B cell (primary cell): ENCODE data around the gene KCND3. TPM values are rescaled to one million over a fixed set of nuclear protein-coding genes. Genes with fewer than 3 reads are reported as not detected.

ENCODE experiments used
- ATAC-seq: fragments of 200-7000 bp; cut with Tn5 transposase; one replicate; pipeline ENCODE4 v1.10.0; 2021; ENCODE audit warnings: low read depth, mild to moderate bottlenecking, moderate number of reproducible peaks, moderate library complexity
- CTCF ChIA-PET: fragments of 350-600 bp; sonication (Branson Sonifier 250); formaldehyde crosslinking; loops from one replicate; lab custom pipeline; 2021; ENCODE audit warnings: antibody characterized with exemption, inconsistent platforms; lab: Charles Lee
- POLR2A ChIA-PET: fragments of 350-600 bp; sonication (Branson Sonifier 250); formaldehyde crosslinking; loops from one replicate; lab custom pipeline; 2021; ENCODE audit warnings: antibody characterized with exemption; lab: Charles Lee
- DNase-seq: peaks from one replicate; pipeline ENCODE4 v3.0.0; 2013
- H2AFZ ChIP-seq: 2 replicates; pipeline ENCODE4 v1.6.1; 2012; ENCODE audit warnings: mild to moderate bottlenecking, low read depth, low read length; ENCODE audit not compliant: insufficient read depth, poor library complexity, severe bottlenecking
- H3K27ac ChIP-seq, 2 donors: 1 replicate in 1 of 2; 2 replicates in 1 of 2; pipeline ENCODE4 v1.5.1; 2012 to 2013; ENCODE audit warnings: low read length in 2 of 2, mild to moderate bottlenecking in 2 of 2, moderate library complexity in 1 of 2
- H3K27me3 ChIP-seq, 4 experiments: fragments of 200-600 bp in 1 of 4; sonication (generic) in 1 of 4; replicated peaks in 1 of 4; 1 replicate in 2 of 4; 2 replicates in 2 of 4; pipeline versions ENCODE4 v1.6.1 to v1.7.0; 2013 to 2016; ENCODE audit warnings: low read length in 3 of 4, mild to moderate bottlenecking in 2 of 4, mixed read lengths in 1 of 4, moderate library complexity in 1 of 4; ENCODE audit not compliant: insufficient read depth in 4 of 4, control insufficient read depth in 3 of 4; ENCODE audit errors: control extremely low read depth in 1 of 4
- H3K36me3 ChIP-seq, 2 experiments: replicated peaks in 1 of 2; 1 replicate in 1 of 2; 2 replicates in 1 of 2; pipeline versions ENCODE4 v1.6.1 to v1.7.1; 2013; ENCODE audit warnings: low read length in 1 of 2; ENCODE audit not compliant: insufficient read depth in 2 of 2, control insufficient read depth in 1 of 2; ENCODE audit errors: control extremely low read depth in 1 of 2, extremely low read depth in 1 of 2
- H3K4me1 ChIP-seq, 2 donors: fragments of 200-600 bp in 1 of 2; sonication (generic) in 1 of 2; 1 replicate in 1 of 2; 2 replicates in 1 of 2; pipeline versions ENCODE4 v1.5.1 to v1.6.1; 2013 to 2017; ENCODE audit warnings: low read length in 2 of 2; ENCODE audit not compliant: control insufficient read depth in 2 of 2, insufficient read depth in 2 of 2
- H3K4me2 ChIP-seq: replicated peaks from 2 replicates; pipeline ENCODE3; 2012; ENCODE audit warnings: mild to moderate bottlenecking, low read depth, low read length; ENCODE audit not compliant: poor library complexity, severe bottlenecking
- H3K4me3 ChIP-seq, 5 experiments: fragments of 200-600 bp in 1 of 5; sonication (generic) in 1 of 5; 1 replicate in 3 of 5; 2 replicates in 2 of 5; pipeline versions ENCODE4 v1.5.1 to v1.7.0; 2011 to 2016; ENCODE audit warnings: low read length in 4 of 5, mild to moderate bottlenecking in 4 of 5, low read depth in 2 of 5, control low read depth in 1 of 5, moderate library complexity in 1 of 5; ENCODE audit not compliant: insufficient read depth in 1 of 5; ENCODE audit errors: control extremely low read depth in 1 of 5, extremely low read depth in 1 of 5
- H3K79me2 ChIP-seq: fragments of 200-600 bp; sonication (generic); one replicate; pipeline ENCODE4 v1.6.0; 2016; ENCODE audit warnings: low read length; ENCODE audit not compliant: control insufficient read depth, insufficient read depth
- H3K9ac ChIP-seq: fragments of 200-600 bp; sonication (generic); 2 replicates; pipeline ENCODE4 v1.6.1; 2017; ENCODE audit warnings: mild to moderate bottlenecking, low read length, moderate library complexity
- H3K9me3 ChIP-seq, 3 donors: one replicate each; pipeline versions ENCODE4 v1.6.1 to v1.7.1; 2013; ENCODE audit warnings: low read length in 2 of 3; ENCODE audit not compliant: control insufficient read depth in 2 of 3, insufficient read depth in 1 of 3; ENCODE audit errors: control extremely low read depth in 1 of 3
- H4K20me1 ChIP-seq: 2 replicates; pipeline ENCODE4 v1.6.0; 2012; ENCODE audit warnings: mild to moderate bottlenecking, low read length; ENCODE audit not compliant: insufficient read depth, control insufficient read depth, poor library complexity, severe bottlenecking
- H3K27ac Mint-ChIP-seq: one replicate; pipeline ENCODE4 v1.8.0; 2021; ENCODE audit warnings: mixed read lengths
- H3K27me3 Mint-ChIP-seq: one replicate; pipeline ENCODE4 v1.8.0; 2021; ENCODE audit warnings: mixed read lengths
- H3K4me1 Mint-ChIP-seq: one replicate; pipeline ENCODE4 v1.8.0; 2021; ENCODE audit warnings: mixed read lengths
- H3K4me3 Mint-ChIP-seq: one replicate; pipeline ENCODE4 v1.8.0; 2021; ENCODE audit warnings: mixed read lengths
- H3K9me3 Mint-ChIP-seq: one replicate; pipeline ENCODE4 v1.8.0; 2022; ENCODE audit warnings: mixed read lengths; ENCODE audit not compliant: insufficient read depth
- CTCF ChIP-seq: fragments of 200-600 bp; IDR thresholded peaks from one replicate; pipeline ENCODE4 v1.8.0; 2022; ENCODE audit warnings: antibody characterized with exemption, mild to moderate bottlenecking
- EZH2 ChIP-seq: IDR thresholded peaks from 2 replicates; pipeline ENCODE4 v1.6.1; 2012; ENCODE audit warnings: borderline replicate concordance, low read depth, mild to moderate bottlenecking, moderate library complexity, low read length; ENCODE audit not compliant: insufficient read depth, poor library complexity, severe bottlenecking
- WGBS: methylation state at CpG from one replicate; pipeline ENCODE4 v1.1.5; 2013; ENCODE audit warnings: missing lambda C conversion rate; ENCODE audit not compliant: insufficient coverage; 5-methylcytosine and 5-hydroxymethylcytosine counted together
- intact Hi-C: fragments of 100-400 bp; cut with micrococcal nuclease; formaldehyde crosslinking; loops from one replicate; pipeline ENCODE4 v1.10.0; 2022
- polyA plus RNA-seq: library from polyadenylated mRNA; depleted of rRNA; stranded (reverse); fragments of >200 nt; gene quantifications from 2 replicates; pipeline ENCODE4 v1.2.3, GENCODE V29; 2012
- total RNA-seq, 2 donors: library from RNA; stranded (reverse); fragments of 120-200 nt in 1 of 2; gene quantifications; 1 replicate in 1 of 2; 2 replicates in 1 of 2; pipeline versions ENCODE4 v1.2.3 to v1.2.4, GENCODE V29; 2013 to 2022

Gene KCND3
- total and polyA plus RNA-seq, 2 donors (not counting 1 experiment from before 2014, with no cell fraction given) = 0.07 TPM; not detected in 1

GRCh38 chr1:111819566-111820263 lies 169.8 kb downstream of the KCND3 start:
- no peaks in the 10 kb centered on the region for H3K36me3 ChIP-seq
- no peak overlapping the region for H3K4me2 ChIP-seq
- CTCF ChIA-PET = no interaction called here
- 90% methylated on average over 9 of the region's 9 CpGs for WGBS
- POLR2A ChIA-PET = no interaction called here
- no peaks in the 10 kb centered on the region for H3K9me3 Mint-ChIP-seq
- H3K27me3 ChIP-seq = peaks cover 0 to 18% (median 2%) of the 10 kb centered on the region in 4 experiments
- no peak overlapping the region for H2AFZ ChIP-seq
- H3K4me3 ChIP-seq = no peak overlapping the region
- TF ChIP-seq EZH2 (no peak), CTCF (no peak)
- ATAC-seq (no peak), DNase-seq (no peak)
- H3K9ac ChIP-seq = no peak overlapping the region
- H3K4me3 Mint-ChIP-seq = no peak overlapping the region
- H3K9me3 ChIP-seq = peaks cover 0 to 3% (median 3%) of the 10 kb centered on the region in 3 donors
- peaks cover 29% of the 10 kb centered on the region for H3K27me3 Mint-ChIP-seq
- no peak overlapping the region for H3K27ac ChIP-seq
- intact Hi-C loops = no loop called here
- peaks cover 4% of the 10 kb centered on the region for H3K4me1 Mint-ChIP-seq
- no peak overlapping the region for H3K27ac Mint-ChIP-seq
- no peaks in the 10 kb centered on the region for H4K20me1 ChIP-seq
- H3K79me2 ChIP-seq = no peaks in the 10 kb centered on the region
- no peaks in the 10 kb centered on the region for H3K4me1 ChIP-seq

GRCh38 chr1:111818546-111818945 lies 170.9 kb downstream of the KCND3 start:
- Histone ChIP-seq H4K20me1 (no peaks in the 10 kb centered on the region), H3K27me3 (peaks cover 0 to 12% (median 1%) of the 10 kb centered on the region in 4 experiments)
- CTCF ChIA-PET = no interaction called here

More at GRCh38 chr1:111818546-111818945, 170.9 kb downstream of the KCND3 start:
- no peaks in the 10 kb centered on the region for H3K9me3 Mint-ChIP-seq
- H3K79me2 ChIP-seq = no peaks in the 10 kb centered on the region
- H3K4me1 Mint-ChIP-seq = peaks cover 5% of the 10 kb centered on the region
- no peak overlapping the region for H3K4me3 Mint-ChIP-seq
- H3K9me3 ChIP-seq = no peaks in the 10 kb centered on the region
- no peak overlapping the region for H2AFZ ChIP-seq
- H3K4me2 ChIP-seq = no peak overlapping the region
- DNase-seq = no peak
- H3K27ac Mint-ChIP-seq = no peak overlapping the region
- no peak overlapping the region for H3K27ac ChIP-seq
- ATAC-seq = no peak
- H3K9ac ChIP-seq = no peak overlapping the region
- no peak for TF ChIP-seq CTCF
- TF ChIP-seq EZH2 = no peak
- intact Hi-C loops = no loop called here
- 95% methylated on average over 4 of the region's 5 CpGs for WGBS
- H3K36me3 ChIP-seq = no peaks in the 10 kb centered on the region
- H3K4me3 ChIP-seq = no peak overlapping the region
- no peaks in the 10 kb centered on the region for H3K4me1 ChIP-seq
- POLR2A ChIA-PET = no interaction called here
- H3K27me3 Mint-ChIP-seq = peaks cover 22% of the 10 kb centered on the region
